Spleen (tissue), 11 donors: Measurements from ENCODE around the gene PDGFD. TPM values are rescaled to one million over a fixed set of nuclear protein-coding genes. Genes with fewer than 3 reads are reported as not detected.

ENCODE experiments used
- DNase-seq: peaks from one replicate; pipeline ENCODE4 v3.0.0-alpha.2; 2020
- H3K27ac ChIP-seq, 8 donors: fragments of 200-600 bp; sonication (generic) in 7 of 8; 1 replicate in 4 of 8; 2 replicates in 4 of 8; pipeline versions ENCODE4 v1.5.0 to v1.8.0; 2016 to 2021; ENCODE audit warnings: inconsistent platforms in 4 of 8, mild to moderate bottlenecking in 4 of 8, moderate library complexity in 1 of 8
- H3K27me3 ChIP-seq, 7 donors: fragments of 200-600 bp; sonication (generic) in 6 of 7; replicated peaks in 1 of 7; 1 replicate in 4 of 7; 2 replicates in 3 of 7; pipeline versions ENCODE4 v1.5.0 to v1.8.0; 2016 to 2021; ENCODE audit warnings: inconsistent platforms in 3 of 7, mild to moderate bottlenecking in 1 of 7
- H3K36me3 ChIP-seq, 6 donors: fragments of 200-600 bp; sonication (generic) in 5 of 6; 1 replicate in 4 of 6; 2 replicates in 2 of 6; pipeline versions ENCODE4 v1.5.0 to v1.8.0; 2016 to 2021; ENCODE audit warnings: inconsistent platforms in 2 of 6
- H3K4me1 ChIP-seq, 6 donors: fragments of 200-600 bp; sonication (generic) in 5 of 6; 1 replicate in 3 of 6; 2 replicates in 3 of 6; pipeline versions ENCODE4 v1.5.0 to v1.8.0; 2016 to 2021; ENCODE audit warnings: inconsistent platforms in 3 of 6
- H3K4me3 ChIP-seq, 8 donors: fragments of 200-600 bp; sonication (generic) in 7 of 8; 1 replicate in 4 of 8; 2 replicates in 4 of 8; pipeline versions ENCODE4 v1.5.0 to v1.8.0; 2016 to 2021; ENCODE audit warnings: inconsistent platforms in 4 of 8, mild to moderate bottlenecking in 4 of 8, moderate library complexity in 2 of 8
- H3K9me3 ChIP-seq, 8 donors: fragments of 200-600 bp; sonication (generic) in 7 of 8; 1 replicate in 4 of 8; 2 replicates in 4 of 8; pipeline versions ENCODE4 v1.5.0 to v1.8.0; 2016 to 2021; ENCODE audit warnings: inconsistent platforms in 4 of 8
- CTCF ChIP-seq, 11 experiments: fragments of 200-600 bp in 7 of 11; fragments of 450-650 bp in 4 of 11; sonication (generic) in 4 of 11; IDR thresholded peaks in 8 of 11; conservative IDR thresholded peaks in 3 of 11; 1 replicate in 7 of 11; 2 replicates in 4 of 11; pipeline versions ENCODE4 v1.4.0 to v1.8.0; 2016 to 2021; ENCODE audit warnings: antibody characterized with exemption in 11 of 11, inconsistent platforms in 4 of 11, mild to moderate bottlenecking in 1 of 11
- POLR2A ChIP-seq, 3 donors: fragments of 450-650 bp; IDR thresholded peaks; one replicate each; pipeline ENCODE4 v1.5.1; 2017; ENCODE audit warnings: antibody characterized with exemption in 3 of 3, mild to moderate bottlenecking in 1 of 3
- POLR2AphosphoS5 ChIP-seq, 3 donors: sonication (generic); formaldehyde crosslinking; IDR thresholded peaks; one replicate each; pipeline ENCODE4 v1.5.1; 2017; ENCODE audit warnings: antibody characterized with exemption in 3 of 3
- WGBS, 5 donors: extraction: QIAGEN DNeasy Blood & Tissue Kit in 3 of 5; methylation state at CpG; one replicate each; pipeline versions ENCODE4 v1.1.5 to v1.1.7; 2013 to 2018; 5-methylcytosine and 5-hydroxymethylcytosine counted together
- intact Hi-C: fragments of 100-400 bp; cut with DNase I; formaldehyde crosslinking; loops from one replicate; pipeline ENCODE4 v1.15.0; 2023; ENCODE audit warnings: low total_unique reads
- polyA plus RNA-seq, 3 donors: library from polyadenylated mRNA; stranded (reverse); fragments of 200-250 nt; gene quantifications; one replicate each; pipeline ENCODE4 v1.2.1, GENCODE V29; 2013
- total RNA-seq, 7 donors: library from RNA; depleted of rRNA in 3 of 7; stranded (reverse); fragments of >200 nt in 3 of 7; fragmentation: NEBNext Ultra II Directional in 4 of 7; extraction: Animal tissue kit (Norgen Biotek cat#: 25700) in 4 of 7; gene quantifications; one replicate each; pipeline versions ENCODE4 v1.1.0 to v1.2.1, GENCODE V29; 2016 to 2021
- donor health status: healthy with polysubstance abuse.
- donor health status: DM: no; HTN: no; CAD: no; lungs with moderate emphysema.
- donor health status: DM: no; HTN: no; CAD: no.
- donor health status: Bipolar disorder and iron deficiency.
- donor health status: healthy.
- donor health status: DM: no; HTN: no; CAD: no.
- donor health status: DM: yes; HTN: yes; CAD: no.

PDGFD gene
- total and polyA plus RNA-seq, 10 donors: 0.43 to 7.1 (median 3.4) TPM

GRCh38 chr11:104009744-104010143, 154.2 kb downstream of the PDGFD start:
- Histone ChIP-seq H3K27me3 (no peaks in the 10 kb centered on the region), H3K36me3 (no peaks in the 10 kb centered on the region), H3K4me1 (no peaks in the 10 kb centered on the region), H3K9me3 (no peaks in the 10 kb centered on the region), H3K27ac (no peak overlapping the region), H3K4me3 (no peak overlapping the region)
- no peak for DNase-seq
- TF ChIP-seq POLR2AphosphoS5 (IDR thresholded peaks at IDR 0.05) (no peak), CTCF (IDR thresholded peaks at IDR 0.05 in 8 of 11, conservative IDR thresholded peaks at IDR 0.05 in 3 of 11) (no peak), POLR2A (IDR thresholded peaks at IDR 0.05) (no peak)
- intact Hi-C loops: no loop called here
- WGBS, 5 donors: 84 to 89% (median 87%) methylated on average over 3 of the region's 3 CpGs

- TF ChIP-seq CTCF (IDR thresholded peaks at IDR 0.05 in 8 of 11, conservative IDR thresholded peaks at IDR 0.05 in 3 of 11) (no peak), POLR2AphosphoS5 (IDR thresholded peaks at IDR 0.05) (no peak), POLR2A (IDR thresholded peaks at IDR 0.05) (no peak)
- WGBS, 5 donors: 72 to 98% (median 73%) methylated on average over 2 of the region's 2 CpGs
- Histone ChIP-seq H3K4me1 (no peaks in the 10 kb centered on the region), H3K9me3 (no peaks in the 10 kb centered on the region), H3K27me3 (no peaks in the 10 kb centered on the region), H3K4me3 (no peak overlapping the region), H3K27ac (no peak overlapping the region), H3K36me3 (no peaks in the 10 kb centered on the region)
- intact Hi-C loops: no loop called here
- DNase-seq: no peak
These were observed 158.6 kb downstream of the PDGFD start for GRCh38 chr11:104005234-104005855.

- DNase-seq: no peak
- no peaks in the 10 kb centered on the region for H3K27me3 ChIP-seq
- H3K4me1 ChIP-seq: no peaks in the 10 kb centered on the region
- no peaks in the 10 kb centered on the region for H3K36me3 ChIP-seq
- intact Hi-C loops: no loop called here
- no peak overlapping the region for H3K27ac ChIP-seq
- no peaks in the 10 kb centered on the region for H3K9me3 ChIP-seq
- no peak overlapping the region for H3K4me3 ChIP-seq
- no peak for TF ChIP-seq CTCF (IDR thresholded peaks at IDR 0.05 in 8 of 11, conservative IDR thresholded peaks at IDR 0.05 in 3 of 11)
- no peak for TF ChIP-seq POLR2AphosphoS5 (IDR thresholded peaks at IDR 0.05)
- TF ChIP-seq POLR2A (IDR thresholded peaks at IDR 0.05): no peak
These were observed 160.5 kb downstream of the PDGFD start for GRCh38 chr11:104003491-104003890.

- H3K27me3 ChIP-seq: no peaks in the 10 kb centered on the region
- no peak for TF ChIP-seq POLR2A (IDR thresholded peaks at IDR 0.05)
- no peak for TF ChIP-seq POLR2AphosphoS5 (IDR thresholded peaks at IDR 0.05)
- no peak for TF ChIP-seq CTCF (IDR thresholded peaks at IDR 0.05 in 8 of 11, conservative IDR thresholded peaks at IDR 0.05 in 3 of 11)
- H3K9me3 ChIP-seq: no peaks in the 10 kb centered on the region
- DNase-seq: no peak
- H3K27ac ChIP-seq: no peak overlapping the region
- 74 to 95% (median 79%) methylated on average over 3 of the region's 3 CpGs for WGBS, 5 donors
- no peaks in the 10 kb centered on the region for H3K4me1 ChIP-seq
- no peak overlapping the region for H3K4me3 ChIP-seq
- H3K36me3 ChIP-seq: no peaks in the 10 kb centered on the region
- intact Hi-C loops: no loop called here
These were observed 162.3 kb downstream of the PDGFD start for GRCh38 chr11:104001561-104002056.
